OCI-LY7 (cell line): Measurements from ENCODE around the gene ZNRF1.

Experiments
- CTCF ChIP-seq: fragments of 200-600 bp; sonication (generic); conservative IDR thresholded peaks from 2 replicates; pipeline ENCODE4 v1.5.1; 2014; ENCODE audit warnings: mild to moderate bottlenecking, antibody characterized with exemption, low read length, moderate library complexity, mixed read lengths
- EZH2phosphoT487 ChIP-seq: fragments of 200-600 bp; sonication (generic); IDR thresholded peaks from 2 replicates; pipeline ENCODE4 v1.6.1; 2018; ENCODE audit warnings: low read depth, borderline replicate concordance, mild to moderate bottlenecking, mixed run types, antibody characterized with exemption, low read length, moderate library complexity, mixed read lengths

GRCh38 chr16:75111961-75112733 lies 113.3 kb downstream of the ZNRF1 start:
- TF ChIP-seq CTCF = no peak
- TF ChIP-seq EZH2phosphoT487 = no peak
